Retinal pigment epithelial cell (primary cell): ENCODE results near the gene LRRC4C.
"Not testable (repeated sequence)": the region's sequence is repeated elsewhere in the genome, so short reads cannot be mapped to it uniquely, and the experiment has no call there.

Experiments used
- DNase-seq: peaks from one replicate; pipeline ENCODE4 v3.0.0-alpha.2; 2010; ENCODE audit warnings: low read depth
- H3K4me3 ChIP-seq: 2 replicates; pipeline ENCODE4 v1.5.1; 2011; ENCODE audit warnings: mild to moderate bottlenecking, low read length, control low read depth, moderate library complexity
- CTCF ChIP-seq: conservative IDR thresholded peaks from 2 replicates; pipeline ENCODE4 v1.5.1; 2011; ENCODE audit warnings: low read depth, low read length, control low read depth, inconsistent platforms

Gene LRRC4C

GRCh38 chr11:40178470-40178869, 1281.0 kb downstream of the LRRC4C start:
- no peak for TF ChIP-seq CTCF
- H3K4me3 ChIP-seq: no peak overlapping the region
- no peak for DNase-seq

GRCh38 chr11:40175980-40176379, 1283.5 kb downstream of the LRRC4C start:
- no peak for DNase-seq
- H3K4me3 ChIP-seq: no peak overlapping the region
- no peak for TF ChIP-seq CTCF

- no peak for TF ChIP-seq CTCF
- DNase-seq: no peak
- no peak overlapping the region for H3K4me3 ChIP-seq
Observed at GRCh38 chr11:40170078-40170477, 1289.4 kb downstream of the LRRC4C start.

GRCh38 chr11:40168414-40168813, 1291.0 kb downstream of the LRRC4C start:
- peak; percentile 40 for DNase-seq
- no peak overlapping the region for H3K4me3 ChIP-seq
- TF ChIP-seq CTCF: no peak

GRCh38 chr11:40167805-40168204, 1291.6 kb downstream of the LRRC4C start:
- not testable (repeated sequence) for DNase-seq, H3K4me3 ChIP-seq
- peak; percentile 18 for TF ChIP-seq CTCF

GRCh38 chr11:40166892-40167291, 1292.6 kb downstream of the LRRC4C start:
- H3K4me3 ChIP-seq: no peak overlapping the region
- TF ChIP-seq CTCF: no peak
- DNase-seq: peak; percentile 51

GRCh38 chr11:40162901-40163883, 1296.3 kb downstream of the LRRC4C start:
- DNase-seq: peak; percentile 72
- no peak overlapping the region for H3K4me3 ChIP-seq
- TF ChIP-seq CTCF: no peak
